K562 (cell line): ENCODE results near the gene MAPKAPK2. TPM values are rescaled to one million over a fixed set of nuclear protein-coding genes. Genes with fewer than 3 reads are reported as not detected.

Experiments used
- ARNT ChIP-seq, 2 experiments: fragments of 450-650 bp; IDR thresholded peaks; 2 replicates each; pipeline ENCODE4 v1.6.1; 2016; ENCODE audit warnings: mild to moderate bottlenecking in 1 of 2
- C11orf30 ChIP-seq: fragments of 450-650 bp; IDR thresholded peaks from 2 replicates; pipeline ENCODE4 v1.6.1; 2016; ENCODE audit warnings: low read depth, mild to moderate bottlenecking
- DACH1 ChIP-seq: fragments of 450-650 bp; IDR thresholded peaks from 2 replicates; pipeline ENCODE4 v1.6.1; 2018; ENCODE audit not compliant: partially characterized antibody
- E2F3 ChIP-seq: fragments of 250-450 bp; sonication (Bioruptor Pico); IDR thresholded peaks from 2 replicates; pipeline ENCODE4 v1.4.0; 2020; ENCODE audit warnings: mild to moderate bottlenecking
- E2F5 ChIP-seq: sonication (generic); formaldehyde crosslinking; IDR thresholded peaks from 2 replicates; pipeline ENCODE4 v1.8.0; 2022; ENCODE audit warnings: mild to moderate bottlenecking, missing genetic modification reagents
- GTF2E2 ChIP-seq: fragments of 200-800 bp; sonication (Bioruptor generic); IDR thresholded peaks from 2 replicates; pipeline ENCODE4 v1.6.1; 2016; ENCODE audit warnings: missing genetic modification characterization, missing compliant biosample characterization
- HDAC8 ChIP-seq: fragments of 450-650 bp; IDR thresholded peaks from 2 replicates; pipeline ENCODE4 v1.6.1; 2016; ENCODE audit warnings: mild to moderate bottlenecking, missing genetic modification characterization, moderate library complexity, missing compliant biosample characterization
- HMGN3 ChIP-seq: IDR thresholded peaks from 2 replicates; pipeline ENCODE4 v1.6.1; 2011; ENCODE audit warnings: borderline replicate concordance, low read depth, mild to moderate bottlenecking, mixed read lengths, low read length; ENCODE audit not compliant: insufficient read length; ENCODE audit errors: extremely low read depth
- HNRNPUL1 ChIP-seq: fragments of 200-400 bp; formaldehyde crosslinking; IDR thresholded peaks from 2 replicates; pipeline ENCODE4 v1.6.1; 2017; ENCODE audit warnings: low read length
- NBN ChIP-seq: fragments of 450-650 bp; IDR thresholded peaks from 2 replicates; pipeline ENCODE4 v1.6.1; 2016; ENCODE audit warnings: low read depth, mild to moderate bottlenecking
- NFATC3 ChIP-seq: fragments of 450-650 bp; IDR thresholded peaks from 2 replicates; pipeline ENCODE4 v1.6.1; 2017; ENCODE audit warnings: mild to moderate bottlenecking
- POLR2B ChIP-seq: fragments of 450-650 bp; IDR thresholded peaks from 2 replicates; pipeline ENCODE4 v1.6.1; 2018; ENCODE audit warnings: low read depth; ENCODE audit not compliant: partially characterized antibody
- SREBF2 ChIP-seq: sonication (generic); formaldehyde crosslinking; IDR thresholded peaks from 2 replicates; pipeline ENCODE4 v1.4.0; 2020; ENCODE audit warnings: mild to moderate bottlenecking, missing genetic modification reagents
- TAF9B ChIP-seq: fragments of 450-650 bp; IDR thresholded peaks from 2 replicates; pipeline ENCODE4 v1.6.1; 2018; ENCODE audit warnings: mild to moderate bottlenecking; ENCODE audit not compliant: partially characterized antibody
- TCF3 ChIP-seq: sonication (generic); formaldehyde crosslinking; IDR thresholded peaks from 2 replicates; pipeline ENCODE4 v1.4.0; 2020; ENCODE audit warnings: mild to moderate bottlenecking, missing genetic modification reagents
- ZBTB8A ChIP-seq: fragments of 450-650 bp; IDR thresholded peaks from 2 replicates; pipeline ENCODE4 v1.6.1; 2018; ENCODE audit warnings: mild to moderate bottlenecking, moderate library complexity; ENCODE audit not compliant: partially characterized antibody
- ZNF444 ChIP-seq: fragments of 250-450 bp; sonication (Bioruptor Pico); IDR thresholded peaks from 2 replicates; pipeline ENCODE4 v1.4.0; 2020; ENCODE audit warnings: mild to moderate bottlenecking, moderate library complexity
- ZNF699 ChIP-seq: fragments of 250-450 bp; sonication (Bioruptor Pico); IDR thresholded peaks from 2 replicates; pipeline ENCODE4 v1.8.0; 2021; ENCODE audit warnings: mild to moderate bottlenecking, moderate library complexity; ENCODE audit not compliant: insufficient replicate concordance
- ZNF780A ChIP-seq: fragments of 250-450 bp; sonication (Bioruptor Pico); IDR thresholded peaks from 2 replicates; pipeline ENCODE4 v1.5.0; 2021; ENCODE audit warnings: mild to moderate bottlenecking
- polyA plus RNA-seq, 8 experiments: library from polyadenylated mRNA; depleted of rRNA in 4 of 8; stranded (reverse) in 5 of 8; unstranded in 3 of 8; fragments of >200 nt; fragmentation: Nextera tagmentation in 2 of 8; fragmentation: Illumina TruSeq in 1 of 8; extraction: Ambion mirVana in 2 of 8; extraction: Trizol in 1 of 8; gene quantifications; 2 replicates each; pipeline versions ENCODE4 v1.2.1 to v1.2.3, GENCODE V29; 2011 to 2014; ENCODE audit warnings: inconsistent platforms in 1 of 8, missing spikeins in 1 of 8
- total RNA-seq, 7 experiments: library from RNA; depleted of rRNA in 6 of 7; stranded (reverse); fragments of >200 nt in 6 of 7; fragmentation: Illumina TruSeq in 2 of 7; extraction: Trizol in 2 of 7; gene quantifications; 2 replicates each; pipeline versions ENCODE4 v1.2.1 to v1.2.3, GENCODE V29; 2011 to 2021; ENCODE audit warnings: low replicate concordance in 1 of 7
- TF ChIP-seq, protein P1 (sequence below), 2 experiments: fragments of 450-650 bp in 1 of 2; sonication (generic) in 1 of 2; formaldehyde crosslinking in 1 of 2; IDR thresholded peaks in 1 of 2; conservative IDR thresholded peaks in 1 of 2; 2 replicates each; pipeline versions ENCODE4 v1.6.1 to v1.8.1; 2016 to 2023; ENCODE audit warnings: mild to moderate bottlenecking in 2 of 2, moderate library complexity in 2 of 2, inconsistent platforms in 1 of 2, missing genetic modification reagents in 1 of 2
- TF ChIP-seq, protein P2 (sequence below): sonication (generic); formaldehyde crosslinking; IDR thresholded peaks from 2 replicates; pipeline ENCODE4 v1.8.0; 2023; ENCODE audit warnings: missing genetic modification reagents, mild to moderate bottlenecking, borderline replicate concordance

Gene MAPKAPK2
- total and polyA plus RNA-seq, 9 of the 15 experiments (the other 6 are each of a cell fraction or from before 2014, with no cell fraction given) = 0.63 to 94.2 (median 52.1) TPM

DNA sequence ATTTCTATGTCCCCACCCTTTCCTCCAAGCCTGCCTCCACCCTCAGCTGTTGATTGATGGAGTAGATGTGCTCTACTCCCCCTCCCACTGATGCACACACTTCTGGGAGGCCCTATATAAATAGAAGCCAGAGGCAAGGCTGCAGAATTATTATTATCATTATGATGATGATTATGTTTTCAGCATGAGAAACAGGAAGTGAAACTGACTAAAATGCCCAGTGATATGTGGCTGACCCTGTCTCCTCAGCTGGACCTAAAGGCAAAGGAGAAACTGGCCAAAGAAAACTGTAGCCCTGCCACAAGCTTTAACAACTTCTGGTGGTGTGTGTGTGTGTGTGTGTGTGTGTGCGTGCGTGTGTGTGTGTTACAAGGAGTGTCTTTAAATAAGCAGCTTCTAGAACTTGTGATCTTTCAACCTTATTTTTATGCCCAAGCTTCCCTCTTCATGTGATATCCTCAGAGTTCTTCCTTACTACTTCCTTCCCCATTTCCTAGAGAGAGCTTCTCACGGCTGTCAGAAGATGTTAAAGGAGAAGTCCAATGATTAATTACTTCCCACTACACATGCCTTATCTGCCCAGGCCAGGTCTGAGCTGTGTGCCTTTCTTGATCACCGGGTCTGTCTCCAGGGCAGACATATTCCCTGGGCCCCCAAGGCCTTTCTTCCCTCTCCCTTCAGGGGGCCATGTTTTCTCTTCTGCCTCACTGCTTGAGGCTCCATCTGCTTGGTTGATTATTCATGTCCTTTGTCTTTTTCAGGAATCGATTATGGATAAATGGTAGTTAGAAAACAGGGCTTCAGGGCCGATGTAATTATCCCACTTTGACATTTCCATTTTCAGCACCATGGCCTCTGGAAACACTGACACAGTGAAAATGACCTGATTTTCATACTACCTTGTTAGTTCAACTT is 11.6 kb upstream of the MAPKAPK2 start (continued):
- TF ChIP-seq, protein P1, sequence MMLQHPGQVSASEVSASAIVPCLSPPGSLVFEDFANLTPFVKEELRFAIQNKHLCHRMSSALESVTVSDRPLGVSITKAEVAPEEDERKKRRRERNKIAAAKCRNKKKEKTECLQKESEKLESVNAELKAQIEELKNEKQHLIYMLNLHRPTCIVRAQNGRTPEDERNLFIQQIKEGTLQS (IDR thresholded peaks at IDR 0.05) = peak; percentile 36; the same call in 1 of the 2 replicates
- TF ChIP-seq, protein P1 (CRISPR knock-in tag; conservative IDR thresholded peaks at IDR 0.05) = peak; percentile 43; the same call in 1 of the 2 replicates
- TF ChIP-seq, protein P2, sequence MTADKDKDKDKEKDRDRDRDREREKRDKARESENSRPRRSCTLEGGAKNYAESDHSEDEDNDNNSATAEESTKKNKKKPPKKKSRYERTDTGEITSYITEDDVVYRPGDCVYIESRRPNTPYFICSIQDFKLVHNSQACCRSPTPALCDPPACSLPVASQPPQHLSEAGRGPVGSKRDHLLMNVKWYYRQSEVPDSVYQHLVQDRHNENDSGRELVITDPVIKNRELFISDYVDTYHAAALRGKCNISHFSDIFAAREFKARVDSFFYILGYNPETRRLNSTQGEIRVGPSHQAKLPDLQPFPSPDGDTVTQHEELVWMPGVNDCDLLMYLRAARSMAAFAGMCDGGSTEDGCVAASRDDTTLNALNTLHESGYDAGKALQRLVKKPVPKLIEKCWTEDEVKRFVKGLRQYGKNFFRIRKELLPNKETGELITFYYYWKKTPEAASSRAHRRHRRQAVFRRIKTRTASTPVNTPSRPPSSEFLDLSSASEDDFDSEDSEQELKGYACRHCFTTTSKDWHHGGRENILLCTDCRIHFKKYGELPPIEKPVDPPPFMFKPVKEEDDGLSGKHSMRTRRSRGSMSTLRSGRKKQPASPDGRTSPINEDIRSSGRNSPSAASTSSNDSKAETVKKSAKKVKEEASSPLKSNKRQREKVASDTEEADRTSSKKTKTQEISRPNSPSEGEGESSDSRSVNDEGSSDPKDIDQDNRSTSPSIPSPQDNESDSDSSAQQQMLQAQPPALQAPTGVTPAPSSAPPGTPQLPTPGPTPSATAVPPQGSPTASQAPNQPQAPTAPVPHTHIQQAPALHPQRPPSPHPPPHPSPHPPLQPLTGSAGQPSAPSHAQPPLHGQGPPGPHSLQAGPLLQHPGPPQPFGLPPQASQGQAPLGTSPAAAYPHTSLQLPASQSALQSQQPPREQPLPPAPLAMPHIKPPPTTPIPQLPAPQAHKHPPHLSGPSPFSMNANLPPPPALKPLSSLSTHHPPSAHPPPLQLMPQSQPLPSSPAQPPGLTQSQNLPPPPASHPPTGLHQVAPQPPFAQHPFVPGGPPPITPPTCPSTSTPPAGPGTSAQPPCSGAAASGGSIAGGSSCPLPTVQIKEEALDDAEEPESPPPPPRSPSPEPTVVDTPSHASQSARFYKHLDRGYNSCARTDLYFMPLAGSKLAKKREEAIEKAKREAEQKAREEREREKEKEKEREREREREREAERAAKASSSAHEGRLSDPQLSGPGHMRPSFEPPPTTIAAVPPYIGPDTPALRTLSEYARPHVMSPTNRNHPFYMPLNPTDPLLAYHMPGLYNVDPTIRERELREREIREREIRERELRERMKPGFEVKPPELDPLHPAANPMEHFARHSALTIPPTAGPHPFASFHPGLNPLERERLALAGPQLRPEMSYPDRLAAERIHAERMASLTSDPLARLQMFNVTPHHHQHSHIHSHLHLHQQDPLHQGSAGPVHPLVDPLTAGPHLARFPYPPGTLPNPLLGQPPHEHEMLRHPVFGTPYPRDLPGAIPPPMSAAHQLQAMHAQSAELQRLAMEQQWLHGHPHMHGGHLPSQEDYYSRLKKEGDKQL (CRISPR knock-in tag) = no peak
- TF ChIP-seq E2F3 (CRISPR knock-in tag) (no peak), NFATC3 (peak; percentile 62; the same call in 1 of the 2 replicates), DACH1 (peak; percentile 37), POLR2B (no peak), ARNT (IDR thresholded peaks at IDR 0.05) (peak; percentile 84 to 95), ZBTB8A (no peak), HMGN3 (peak; percentile 50), E2F5 (no peak), ZNF780A (no peak), C11orf30 (peak; percentile 33; the same call in 1 of the 2 replicates), TAF9B (no peak), SREBF2 (CRISPR knock-in tag) (no peak), NBN (peak; percentile 98), TCF3 (CRISPR knock-in tag) (peak; percentile 99), HDAC8 (tag) (no peak), ZNF444 (peak; percentile 70; the same call in 1 of the 2 replicates), GTF2E2 (peak; percentile 60; the same call in 1 of the 2 replicates), ZNF699 (no peak), HNRNPUL1 (no peak)
